GM21786 (cell line): ENCODE data around the gene TBC1D3I.
"Not testable (repeated sequence)": the region's sequence is repeated elsewhere in the genome, so short reads cannot be mapped to it uniquely, and the experiment has no call there.

Experiments
- ATAC-seq: cut with Tn5 transposase; IDR thresholded peaks from one replicate; pipeline ENCODE4 v1.9.1; 2021; ENCODE audit not compliant: unreplicated experiment

The TBC1D3I gene

GRCh38 chr17:36207383-36207782, 57.0 kb downstream of the TBC1D3I start:
- ATAC-seq: not testable (repeated sequence)

- not testable (repeated sequence) for ATAC-seq
Measured at GRCh38 chr17:36206486-36206821, 57.9 kb downstream of the TBC1D3I start.

GRCh38 chr17:36205637-36206485, 58.5 kb downstream of the TBC1D3I start:
- no peak for ATAC-seq

- ATAC-seq: no peak
Measured at GRCh38 chr17:36204724-36205500, 59.5 kb downstream of the TBC1D3I start.
